Upper lobe of left lung (tissue), 6 donors: ENCODE data around the gene FLNB. TPM values are rescaled to one million over a fixed set of nuclear protein-coding genes. Genes with fewer than 3 reads are reported as not detected.

Experiments used
- ATAC-seq, 2 donors: fragments of 200-7000 bp; cut with Tn5 transposase; one replicate each; pipeline ENCODE4 v1.9.1; 2022; ENCODE audit warnings: mild to moderate bottlenecking in 2 of 2, moderate library complexity in 2 of 2; ENCODE audit not compliant: low FRiP score in 2 of 2
- DNase-seq, 2 donors: peaks; one replicate each; pipeline ENCODE4 v3.0.0-alpha.2; 2019 to 2020
- H3K27ac ChIP-seq, 4 donors: fragments of 200-600 bp; sonication (generic); one replicate each; pipeline ENCODE4 v1.5.1; 2016 to 2019
- H3K27me3 ChIP-seq, 4 donors: fragments of 200-600 bp; sonication (generic); one replicate each; pipeline ENCODE4 v1.5.1; 2017 to 2019
- H3K36me3 ChIP-seq, 4 donors: fragments of 200-600 bp; sonication (generic); one replicate each; pipeline ENCODE4 v1.5.1; 2016 to 2019
- H3K4me1 ChIP-seq, 4 donors: fragments of 200-600 bp; sonication (generic); one replicate each; pipeline ENCODE4 v1.5.1; 2018 to 2019
- H3K4me3 ChIP-seq, 4 donors: fragments of 200-600 bp; sonication (generic); one replicate each; pipeline ENCODE4 v1.5.1; 2017 to 2019; ENCODE audit warnings: mild to moderate bottlenecking in 2 of 4, moderate library complexity in 1 of 4
- H3K9me3 ChIP-seq, 4 donors: fragments of 200-600 bp; sonication (generic); one replicate each; pipeline ENCODE4 v1.5.1; 2018 to 2019
- CTCF ChIP-seq, 6 experiments: fragments of 450-650 bp in 4 of 6; fragments of 200-600 bp in 2 of 6; sonication (generic) in 2 of 6; IDR thresholded peaks; one replicate each; pipeline ENCODE4 v1.5.1; 2016 to 2019; ENCODE audit warnings: antibody characterized with exemption in 6 of 6
- EP300 ChIP-seq, 4 donors: sonication (generic); formaldehyde crosslinking; IDR thresholded peaks; one replicate each; pipeline ENCODE4 v1.5.1; 2017; ENCODE audit warnings: antibody characterized with exemption in 4 of 4, control low read depth in 2 of 4
- POLR2A ChIP-seq, 4 donors: fragments of 450-650 bp; IDR thresholded peaks; one replicate each; pipeline ENCODE4 v1.5.1; 2016 to 2017; ENCODE audit warnings: antibody characterized with exemption in 4 of 4, mild to moderate bottlenecking in 2 of 4
- POLR2AphosphoS5 ChIP-seq, 2 donors: sonication (generic); formaldehyde crosslinking; IDR thresholded peaks; one replicate each; pipeline ENCODE4 v1.5.1; 2017; ENCODE audit warnings: antibody characterized with exemption in 2 of 2
- WGBS, 2 donors: methylation state at CpG; one replicate each; pipeline ENCODE4 v1.1.5; 2017 to 2018; 5-methylcytosine and 5-hydroxymethylcytosine counted together
- total RNA-seq, 6 donors: library from RNA; depleted of rRNA in 4 of 6; stranded (reverse); fragments of >200 nt in 4 of 6; gene quantifications; one replicate each; pipeline versions ENCODE4 v1.1.0 to v1.2.1, GENCODE V29; 2016 to 2021
- donor health status: DM: no; HTN: no; CAD: no; lungs with moderate emphysema.
- donor health status: DM: no; HTN: yes; CAD: no; lungs with severe emphysema.

Gene FLNB
- total RNA-seq, 6 donors from 2014 or later, result 101 to 193 (median 127) TPM

- H3K27me3 ChIP-seq, result no peaks in the 10 kb centered on the region
- TF ChIP-seq EP300 (IDR thresholded peaks at IDR 0.05) (no peak), POLR2A (IDR thresholded peaks at IDR 0.05) (no peak), POLR2AphosphoS5 (IDR thresholded peaks at IDR 0.05) (no peak), CTCF (IDR thresholded peaks at IDR 0.05) (no peak)
- H3K36me3 ChIP-seq, result no peaks in the 10 kb centered on the region
- WGBS, 2 donors, result 88% methylated on average over 11 to 12 of the region's 12 CpGs
- DNase-seq (peak in 1 of 2 donors; percentile 47), ATAC-seq (peak in 1 of 2 donors; percentile 54)
- no peak overlapping the region for H3K27ac ChIP-seq
- H3K4me3 ChIP-seq, result no peak overlapping the region
- no peaks in the 10 kb centered on the region for H3K9me3 ChIP-seq
- peaks cover 7 to 19% (median 16%) of the 10 kb centered on the region in 4 donors for H3K4me1 ChIP-seq
Measured at GRCh38 chr3:58063022-58063815, 55.0 kb downstream of the FLNB start.

GRCh38 chr3:58064923-58065638, 56.9 kb downstream of the FLNB start:
- Histone ChIP-seq H3K9me3 (no peaks in the 10 kb centered on the region), H3K4me3 (no peak overlapping the region), H3K36me3 (no peaks in the 10 kb centered on the region), H3K4me1 (peaks cover 1 to 13% (median 5%) of the 10 kb centered on the region in 4 donors), H3K27ac (no peak overlapping the region), H3K27me3 (no peaks in the 10 kb centered on the region)
- 94 to 95% methylated on average over 7 to 10 of the region's 10 CpGs for WGBS, 2 donors
- no peak for TF ChIP-seq EP300 (IDR thresholded peaks at IDR 0.05)
- no peak for TF ChIP-seq CTCF (IDR thresholded peaks at IDR 0.05)
- no peak for TF ChIP-seq POLR2AphosphoS5 (IDR thresholded peaks at IDR 0.05)
- TF ChIP-seq POLR2A (IDR thresholded peaks at IDR 0.05), result no peak
- no peak for DNase-seq
- no peak for ATAC-seq

- Histone ChIP-seq H3K27me3 (no peaks in the 10 kb centered on the region), H3K36me3 (no peaks in the 10 kb centered on the region), H3K4me1 (peaks cover 3 to 11% (median 4%) of the 10 kb centered on the region in 4 donors), H3K4me3 (no peak overlapping the region), H3K9me3 (no peaks in the 10 kb centered on the region), H3K27ac (no peak overlapping the region)
- WGBS, 2 donors, result 90 to 93% methylated on average over 6 of the region's 6 CpGs
- DNase-seq (no peak), ATAC-seq (no peak)
- TF ChIP-seq EP300 (IDR thresholded peaks at IDR 0.05), result no peak
Measured at GRCh38 chr3:58065700-58066167, 57.5 kb downstream of the FLNB start.

- no peaks in the 10 kb centered on the region for H3K27me3 ChIP-seq
- ATAC-seq, result no peak
Measured at GRCh38 chr3:58066842-58067241, 58.6 kb downstream of the FLNB start.

More at GRCh38 chr3:58066842-58067241, 58.6 kb downstream of the FLNB start:
- no peaks in the 10 kb centered on the region for H3K9me3 ChIP-seq
- no peak overlapping the region for H3K4me3 ChIP-seq
- peaks cover 3 to 11% (median 5%) of the 10 kb centered on the region in 4 donors for H3K4me1 ChIP-seq
- no peaks in the 10 kb centered on the region for H3K36me3 ChIP-seq
- WGBS, 2 donors, result 58 to 63% methylated on average over 3 of the region's 3 CpGs
- DNase-seq, result no peak
- TF ChIP-seq CTCF (IDR thresholded peaks at IDR 0.05), result no peak
- no peak for TF ChIP-seq EP300 (IDR thresholded peaks at IDR 0.05)
- TF ChIP-seq POLR2AphosphoS5 (IDR thresholded peaks at IDR 0.05), result no peak
- no peak overlapping the region for H3K27ac ChIP-seq
